ENCODE results near the gene DCC. TPM values are rescaled to one million over a fixed set of nuclear protein-coding genes. Genes with fewer than 3 reads are reported as not detected.

DCC gene
- total RNA-seq, 4 donors from 2014 or later, result 0.16 TPM; not detected in 3

DNA sequence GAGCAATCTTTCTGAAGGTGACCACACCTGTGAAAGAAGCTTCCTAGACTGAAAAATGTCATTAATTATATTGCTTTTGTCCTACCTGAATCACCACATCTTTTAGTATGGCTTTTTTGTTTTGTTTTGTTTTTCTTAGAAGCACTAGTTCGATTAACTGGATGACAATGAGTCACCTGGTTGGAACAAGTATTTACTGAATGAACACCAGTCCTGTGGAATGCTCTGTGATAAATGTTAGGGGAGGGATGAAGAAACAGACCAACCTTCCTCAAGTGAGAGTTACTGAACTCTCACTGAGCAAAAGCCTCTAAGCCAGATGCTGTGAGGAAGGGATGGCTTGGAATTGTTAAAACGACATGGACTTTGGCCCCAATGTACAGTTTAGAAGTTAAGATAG is 26.8 kb upstream of the DCC start:
- no peak for TF ChIP-seq POLR2AphosphoS5 (IDR thresholded peaks at IDR 0.05)
- no peak for TF ChIP-seq POLR2A (IDR thresholded peaks at IDR 0.05)
- no peak for TF ChIP-seq EP300 (IDR thresholded peaks at IDR 0.05)
- TF ChIP-seq, protein P1, sequence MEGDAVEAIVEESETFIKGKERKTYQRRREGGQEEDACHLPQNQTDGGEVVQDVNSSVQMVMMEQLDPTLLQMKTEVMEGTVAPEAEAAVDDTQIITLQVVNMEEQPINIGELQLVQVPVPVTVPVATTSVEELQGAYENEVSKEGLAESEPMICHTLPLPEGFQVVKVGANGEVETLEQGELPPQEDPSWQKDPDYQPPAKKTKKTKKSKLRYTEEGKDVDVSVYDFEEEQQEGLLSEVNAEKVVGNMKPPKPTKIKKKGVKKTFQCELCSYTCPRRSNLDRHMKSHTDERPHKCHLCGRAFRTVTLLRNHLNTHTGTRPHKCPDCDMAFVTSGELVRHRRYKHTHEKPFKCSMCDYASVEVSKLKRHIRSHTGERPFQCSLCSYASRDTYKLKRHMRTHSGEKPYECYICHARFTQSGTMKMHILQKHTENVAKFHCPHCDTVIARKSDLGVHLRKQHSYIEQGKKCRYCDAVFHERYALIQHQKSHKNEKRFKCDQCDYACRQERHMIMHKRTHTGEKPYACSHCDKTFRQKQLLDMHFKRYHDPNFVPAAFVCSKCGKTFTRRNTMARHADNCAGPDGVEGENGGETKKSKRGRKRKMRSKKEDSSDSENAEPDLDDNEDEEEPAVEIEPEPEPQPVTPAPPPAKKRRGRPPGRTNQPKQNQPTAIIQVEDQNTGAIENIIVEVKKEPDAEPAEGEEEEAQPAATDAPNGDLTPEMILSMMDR (IDR thresholded peaks at IDR 0.05), result no peak
- Histone ChIP-seq H3K4me1 (no peaks in the 10 kb centered on the region), H3K9me3 (no peaks in the 10 kb centered on the region), H3K27me3 (no peaks in the 10 kb centered on the region), H3K27ac (no peak overlapping the region), H3K36me3 (no peaks in the 10 kb centered on the region), H3K4me3 (no peak overlapping the region)
- no peak for DNase-seq (ENCODE audit: low spot score in 2 of 2)
- WGBS, result 62% methylated on average over 2 of the region's 2 CpGs

DNA sequence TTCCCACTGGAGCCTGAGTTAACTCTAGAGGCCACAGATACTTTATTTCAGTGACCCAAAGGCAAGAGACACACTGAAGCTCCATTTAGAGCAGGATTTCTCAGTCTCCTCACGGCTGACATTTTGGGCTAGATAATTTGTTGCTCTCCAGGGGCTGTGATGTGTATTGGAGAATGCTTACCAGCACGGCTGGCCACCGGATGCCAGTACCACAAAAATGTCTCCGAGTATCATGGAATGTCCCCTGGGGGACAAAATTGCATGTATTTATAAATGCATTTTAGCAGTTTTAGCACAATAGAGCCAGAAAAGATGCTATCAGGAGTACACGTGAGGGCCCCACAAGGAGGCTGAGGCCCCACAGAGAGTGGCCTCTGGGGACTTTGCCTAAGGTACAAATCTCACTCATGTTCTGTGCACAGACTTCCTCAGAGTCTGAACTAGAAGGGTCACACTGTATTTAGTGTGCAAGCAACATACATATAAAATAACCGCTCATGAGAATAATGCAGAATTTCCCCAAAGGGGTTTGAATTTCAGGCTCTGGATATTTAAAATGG is 20.5 kb upstream of the DCC start:
- 32% methylated on average over 6 of the region's 6 CpGs for WGBS
- Histone ChIP-seq H3K27me3 (no peaks in the 10 kb centered on the region), H3K9me3 (no peaks in the 10 kb centered on the region), H3K27ac (no peak overlapping the region), H3K4me1 (no peaks in the 10 kb centered on the region), H3K4me3 (no peak overlapping the region), H3K36me3 (no peaks in the 10 kb centered on the region)
- no peak for DNase-seq (ENCODE audit: low spot score in 2 of 2)
- TF ChIP-seq POLR2A (IDR thresholded peaks at IDR 0.05) (no peak), EP300 (IDR thresholded peaks at IDR 0.05) (no peak), POLR2AphosphoS5 (IDR thresholded peaks at IDR 0.05) (no peak)
- TF ChIP-seq, protein P1 (IDR thresholded peaks at IDR 0.05), result no peak

DNA sequence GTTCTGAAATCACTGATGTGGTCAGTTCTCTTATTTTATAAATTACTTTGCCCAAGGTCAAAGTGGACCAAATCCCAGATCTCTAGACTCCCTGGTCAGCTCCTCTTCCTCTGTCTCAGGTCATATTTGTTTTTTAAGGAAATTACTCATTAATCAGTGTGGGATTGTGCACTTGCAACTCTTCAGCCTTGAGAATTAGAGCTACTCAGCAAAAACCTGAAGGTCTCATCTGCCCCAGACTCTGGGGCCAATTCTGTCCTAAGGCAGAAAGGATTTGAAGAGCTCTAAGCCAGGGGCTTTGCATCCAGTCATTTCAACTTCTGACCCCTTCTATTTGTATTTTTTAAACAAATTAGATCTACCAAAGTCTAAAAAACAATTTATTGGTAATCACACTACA is 17.7 kb upstream of the DCC start:
- H3K27me3 ChIP-seq, result no peaks in the 10 kb centered on the region
- no peaks in the 10 kb centered on the region for H3K9me3 ChIP-seq
- H3K4me1 ChIP-seq, result no peaks in the 10 kb centered on the region
- no peak for DNase-seq (ENCODE audit: low spot score in 2 of 2)
- H3K4me3 ChIP-seq, result no peak overlapping the region
- H3K27ac ChIP-seq, result no peak overlapping the region
- no peaks in the 10 kb centered on the region for H3K36me3 ChIP-seq
- no peak for TF ChIP-seq POLR2AphosphoS5 (IDR thresholded peaks at IDR 0.05)
- TF ChIP-seq POLR2A (IDR thresholded peaks at IDR 0.05), result no peak
- TF ChIP-seq, protein P1 (IDR thresholded peaks at IDR 0.05), result no peak
- TF ChIP-seq EP300 (IDR thresholded peaks at IDR 0.05), result no peak

DNA sequence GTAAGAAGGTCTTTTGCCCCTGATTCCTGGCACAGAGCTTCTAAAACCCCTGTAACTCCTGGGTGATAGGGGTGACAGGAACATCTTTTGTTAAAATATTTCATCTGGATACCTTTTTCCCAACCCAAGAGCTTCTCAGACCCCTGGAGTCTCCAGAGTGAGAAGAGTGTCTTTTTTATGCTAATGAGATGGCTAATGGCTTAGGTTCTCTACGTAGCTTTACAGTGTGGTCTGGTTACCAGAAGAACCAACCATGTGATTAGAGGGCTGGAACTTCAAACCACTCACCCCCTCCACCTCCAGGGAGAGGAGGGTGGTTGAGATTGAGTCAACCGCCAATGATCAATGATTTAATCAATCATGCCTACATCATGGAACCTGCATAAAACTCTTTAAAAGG is 16.2 kb upstream of the DCC start:
- WGBS, result 68% methylated on average over 2 of the region's 2 CpGs
- TF ChIP-seq, protein P1 (IDR thresholded peaks at IDR 0.05), result no peak
- TF ChIP-seq POLR2AphosphoS5 (IDR thresholded peaks at IDR 0.05), result no peak
- no peak for TF ChIP-seq POLR2A (IDR thresholded peaks at IDR 0.05)
- TF ChIP-seq EP300 (IDR thresholded peaks at IDR 0.05), result no peak
- H3K4me1 ChIP-seq, result no peaks in the 10 kb centered on the region
- H3K9me3 ChIP-seq, result no peaks in the 10 kb centered on the region
- no peak for DNase-seq (ENCODE audit: low spot score in 2 of 2)
- H3K27me3 ChIP-seq, result no peaks in the 10 kb centered on the region
- no peak overlapping the region for H3K27ac ChIP-seq
- H3K36me3 ChIP-seq, result no peaks in the 10 kb centered on the region
- no peak overlapping the region for H3K4me3 ChIP-seq

DNA sequence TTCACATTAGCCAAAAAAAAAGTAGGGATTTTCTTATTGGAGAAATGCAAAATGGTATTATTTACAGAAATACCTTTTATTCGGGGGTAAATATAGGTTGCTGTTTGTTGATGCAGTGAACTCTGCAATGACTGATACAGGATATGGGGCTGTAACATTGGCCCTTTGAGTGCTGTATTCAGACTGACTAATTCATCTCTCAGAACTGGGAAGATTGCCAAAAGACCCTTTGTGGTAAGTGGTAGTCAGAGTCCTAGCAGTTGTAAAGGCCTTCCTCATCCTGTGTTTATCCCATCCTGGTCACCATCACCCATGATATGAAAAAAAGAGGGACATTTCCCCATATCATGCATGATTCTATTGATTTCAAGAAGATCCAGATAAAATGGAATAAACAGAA is 14.0 kb upstream of the DCC start:
- Histone ChIP-seq H3K4me3 (no peak overlapping the region), H3K27ac (no peak overlapping the region), H3K36me3 (no peaks in the 10 kb centered on the region), H3K9me3 (no peaks in the 10 kb centered on the region), H3K4me1 (no peaks in the 10 kb centered on the region), H3K27me3 (no peaks in the 10 kb centered on the region)
- TF ChIP-seq EP300 (IDR thresholded peaks at IDR 0.05) (no peak), POLR2A (IDR thresholded peaks at IDR 0.05) (no peak), POLR2AphosphoS5 (IDR thresholded peaks at IDR 0.05) (no peak)
- TF ChIP-seq, protein P1 (IDR thresholded peaks at IDR 0.05), result no peak
- WGBS, result 77% methylated on average over 1 of the region's 1 CpG
- no peak for DNase-seq (ENCODE audit: low spot score in 2 of 2)
